Activated CD4-positive, alpha-beta memory T cell treated with anti-CD3 and anti-CD28 coated beads, Interleukin-2, amount 10 ng/mL, durations not matched to agents 7 days and 5 days (primary cell): ENCODE data around the gene HOMEZ. TPM values are rescaled to one million over a fixed set of nuclear protein-coding genes. Genes with fewer than 3 reads are reported as not detected.
A peak's percentile ranks its signal among the peaks of the same experiment; 100 is the strongest.

Source experiments
- CTCF ChIA-PET: fragments of 350-600 bp; sonication (Branson Sonifier 250); formaldehyde crosslinking; loops from one replicate; lab custom pipeline; 2021; ENCODE audit warnings: antibody characterized with exemption, inconsistent platforms; lab: Charles Lee
- POLR2A ChIA-PET: fragments of 350-600 bp; sonication (Branson Sonifier 250); formaldehyde crosslinking; loops from one replicate; lab custom pipeline; 2021; ENCODE audit warnings: antibody characterized with exemption; lab: Charles Lee
- DNase-seq: peaks from one replicate; pipeline ENCODE4 v3.0.0-alpha.2; 2020
- H3K27ac Mint-ChIP-seq: one replicate; pipeline ENCODE4 v1.8.0; 2021; ENCODE audit warnings: mild to moderate bottlenecking, mixed read lengths
- H3K27me3 Mint-ChIP-seq: one replicate; pipeline ENCODE4 v1.8.0; 2021; ENCODE audit warnings: mixed read lengths
- H3K36me3 Mint-ChIP-seq: one replicate; pipeline ENCODE4 v1.8.0; 2021; ENCODE audit warnings: low read depth, mixed read lengths
- H3K4me1 Mint-ChIP-seq: one replicate; pipeline ENCODE4 v1.8.0; 2021; ENCODE audit warnings: mixed read lengths
- H3K4me3 Mint-ChIP-seq: one replicate; pipeline ENCODE4 v1.8.0; 2021; ENCODE audit warnings: mild to moderate bottlenecking, mixed read lengths
- H3K9me3 Mint-ChIP-seq: one replicate; pipeline ENCODE4 v1.8.0; 2021; ENCODE audit warnings: mixed read lengths
- total RNA-seq, 2 experiments: library from RNA; stranded (reverse); gene quantifications; one replicate each; pipeline ENCODE4 v1.2.3, GENCODE V29; 2021

HOMEZ gene
- total RNA-seq, 2 experiments from 2014 or later: 11.7 to 11.9 TPM

GRCh38 chr14:23302290-23303225 is 16.6 kb upstream of the HOMEZ start, which contains the start of gene PPP1R3E:
Gene PPP1R3E, minus strand, starts transcription at chr14:23302859. Its CDS starts 283 bp downstream, at chr14:23302576.
- POLR2A ChIA-PET: interaction anchor here (0.7 to 14.2 kb wide), 20 partner anchors 9 to 858 kb away, joined by 3 to 282 read pairs (median 4); partner anchors contain the start of genes ACIN1, C14orf119, HOMEZ and IRF9
- peaks cover 8% of the 10 kb centered on the region for H3K27me3 Mint-ChIP-seq
- no peaks in the 10 kb centered on the region for H3K9me3 Mint-ChIP-seq
- DNase-seq: peak; percentile 83
- CTCF ChIA-PET: interaction anchor here (0.6 to 9.2 kb wide), 9 partner anchors 10 to 234 kb away, joined by 3 to 78 read pairs (median 5); partner anchors contain the start of genes HOMEZ and PABPN1
- peaks cover 31% of the 10 kb centered on the region for H3K4me1 Mint-ChIP-seq
- H3K27ac Mint-ChIP-seq: peak within 1 kb of the TSS; percentile 97
- peak within 1 kb of the TSS; percentile 97 for H3K4me3 Mint-ChIP-seq
- peaks cover 22% of the 10 kb centered on the region for H3K36me3 Mint-ChIP-seq

DNA sequence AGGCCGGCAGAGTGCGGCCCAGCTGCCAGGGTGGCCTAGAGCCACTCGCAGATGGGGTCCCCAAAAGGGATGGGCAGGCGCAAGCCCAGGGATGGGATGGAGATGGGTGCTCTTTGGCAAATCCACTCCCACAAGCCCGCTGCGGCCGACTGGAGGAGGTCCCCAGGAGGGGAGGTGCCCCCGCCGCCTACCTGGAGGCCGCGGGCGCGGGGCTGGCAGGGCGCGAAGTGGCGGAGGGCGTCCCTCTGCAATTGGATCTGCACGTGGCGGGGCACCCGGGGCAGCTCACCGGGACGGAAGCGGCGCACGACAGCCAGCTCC is 16.0 kb upstream of the HOMEZ start:
- peak overlapping the region; percentile 88 for H3K4me3 Mint-ChIP-seq
- H3K4me1 Mint-ChIP-seq: peaks cover 31% of the 10 kb centered on the region
- no peak for DNase-seq
- peaks cover 8% of the 10 kb centered on the region for H3K27me3 Mint-ChIP-seq
- POLR2A ChIA-PET: interaction anchor here (0.8 to 14.2 kb wide), 20 partner anchors 9 to 859 kb away, joined by 3 to 282 read pairs (median 6); partner anchors contain the start of genes ACIN1, C14orf119, HOMEZ and IRF9
- CTCF ChIA-PET: interaction anchor here (0.6 to 9.2 kb wide), 8 partner anchors 9 to 206 kb away, joined by 3 to 78 read pairs (median 8); partner anchors contain the start of genes C14orf119, HOMEZ and PABPN1
- no peaks in the 10 kb centered on the region for H3K9me3 Mint-ChIP-seq
- H3K36me3 Mint-ChIP-seq: peaks cover 28% of the 10 kb centered on the region
- peak overlapping the region; percentile 95 for H3K27ac Mint-ChIP-seq

GRCh38 chr14:23301288-23301968 is 15.5 kb upstream of the HOMEZ start:
- ChIA-PET CTCF (interaction anchor here (0.6 to 9.2 kb wide), 15 partner anchors 9 to 233 kb away, joined by 3 to 78 read pairs (median 4); partner anchors contain the start of genes C14orf119, CEBPE, HOMEZ and PABPN1), POLR2A (interaction anchor here (0.8 to 14.2 kb wide), 21 partner anchors 9 to 859 kb away, joined by 3 to 282 read pairs (median 7); partner anchors contain the start of genes ACIN1, C14orf119, HOMEZ and IRF9)
- peaks cover 8% of the 10 kb centered on the region for H3K27me3 Mint-ChIP-seq
- H3K4me3 Mint-ChIP-seq: peak overlapping the region; percentile 93
- H3K27ac Mint-ChIP-seq: peak overlapping the region; percentile 95
- peak; percentile 98 for DNase-seq
- peaks cover 33% of the 10 kb centered on the region for H3K36me3 Mint-ChIP-seq
- H3K4me1 Mint-ChIP-seq: peaks cover 31% of the 10 kb centered on the region
- no peaks in the 10 kb centered on the region for H3K9me3 Mint-ChIP-seq

- Mint-ChIP-seq H3K9me3 (no peaks in the 10 kb centered on the region), H3K36me3 (peaks cover 33% of the 10 kb centered on the region), H3K4me1 (peaks cover 26% of the 10 kb centered on the region), H3K27me3 (peaks cover 2% of the 10 kb centered on the region), H3K27ac (peak overlapping the region; percentile 92), H3K4me3 (peak overlapping the region; percentile 93)
- POLR2A ChIA-PET: interaction anchor here (1.0 to 14.2 kb wide), 12 partner anchors 9 to 255 kb away, joined by 3 to 282 read pairs (median 9); partner anchors contain the start of genes HOMEZ and PABPN1
- peak; percentile 31 for DNase-seq
- CTCF ChIA-PET: interaction anchor here (0.6 to 9.2 kb wide), 13 partner anchors 8 to 232 kb away, joined by 3 to 78 read pairs (median 5); partner anchors contain the start of genes C14orf119, CEBPE, HOMEZ and PABPN1
Measured at GRCh38 chr14:23300687-23301223, 14.8 kb upstream of the HOMEZ start.

DNA sequence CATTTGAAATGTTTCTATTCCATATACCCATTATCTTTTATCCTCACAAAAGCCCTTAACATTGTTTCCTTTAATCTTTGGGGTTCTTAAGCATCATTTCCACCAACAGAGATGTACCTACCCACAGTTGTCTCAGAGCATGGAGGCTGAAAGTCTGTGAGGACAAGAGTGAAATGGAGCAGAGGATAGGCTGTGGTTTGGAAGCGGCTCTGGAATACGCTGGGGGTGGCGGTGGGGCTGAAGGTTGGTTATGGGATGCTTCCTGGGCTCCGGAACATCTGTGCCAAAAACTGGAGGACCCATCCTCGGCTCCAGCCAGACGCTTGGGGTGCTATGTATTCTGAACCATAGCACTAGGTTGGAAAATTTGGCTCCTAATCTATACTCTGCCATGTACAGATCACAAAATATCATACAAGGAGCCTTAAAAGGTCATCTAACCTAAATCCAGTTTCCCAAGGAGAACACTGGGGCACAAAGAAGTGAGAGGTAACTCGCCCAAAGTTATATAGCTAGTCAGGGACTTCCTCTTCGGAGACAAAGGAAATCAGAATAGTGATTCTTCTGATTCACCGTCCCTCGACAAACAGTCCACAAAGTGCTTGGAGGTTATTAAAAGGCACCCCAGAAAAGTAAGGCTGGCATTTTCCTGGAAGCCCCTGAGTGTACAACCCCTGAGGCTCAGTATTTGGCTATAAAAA is 14.2 kb upstream of the HOMEZ start:
- Mint-ChIP-seq H3K36me3 (peaks cover 37% of the 10 kb centered on the region), H3K27ac (peak overlapping the region; percentile 92), H3K9me3 (no peaks in the 10 kb centered on the region), H3K27me3 (peaks cover 2% of the 10 kb centered on the region), H3K4me1 (peaks cover 30% of the 10 kb centered on the region), H3K4me3 (peak overlapping the region; percentile 93)
- no peak for DNase-seq
- ChIA-PET POLR2A (interaction anchor here (1.0 to 14.2 kb wide), 9 partner anchors 8 to 255 kb away, joined by 3 to 282 read pairs (median 11); partner anchors contain the start of genes HOMEZ and PABPN1), CTCF (interaction anchor here (0.7 to 9.2 kb wide), 11 partner anchors 13 to 232 kb away, joined by 3 to 78 read pairs (median 5); partner anchors contain the start of genes C14orf119, CEBPE, HOMEZ and PABPN1)

- peaks cover 35% of the 10 kb centered on the region for H3K4me1 Mint-ChIP-seq
- H3K4me3 Mint-ChIP-seq: peak overlapping the region; percentile 15
- H3K9me3 Mint-ChIP-seq: no peaks in the 10 kb centered on the region
- DNase-seq: no peak
- H3K36me3 Mint-ChIP-seq: peaks cover 37% of the 10 kb centered on the region
- H3K27ac Mint-ChIP-seq: no peak overlapping the region
- H3K27me3 Mint-ChIP-seq: peaks cover 2% of the 10 kb centered on the region
- POLR2A ChIA-PET: interaction anchor here (0.7 to 14.2 kb wide), 3 partner anchors 13 to 205 kb away, joined by 3 to 282 read pairs (median 62); partner anchors contain the start of genes ACIN1, C14orf119, HOMEZ and PABPN1
- CTCF ChIA-PET: interaction anchor here (0.7 to 9.2 kb wide), 4 partner anchors 12 to 179 kb away, joined by 3 to 78 read pairs (median 22); partner anchors contain the start of genes HOMEZ and PABPN1
Measured at GRCh38 chr14:23299211-23299957, 13.5 kb upstream of the HOMEZ start.

- POLR2A ChIA-PET: interaction anchor here (1.3 to 6.0 kb wide), 2 partner anchors 12 to 24 kb away, joined by 5 to 62 read pairs; partner anchors contain the start of genes HOMEZ and PABPN1
- H3K4me1 Mint-ChIP-seq: peaks cover 30% of the 10 kb centered on the region
- CTCF ChIA-PET: interaction anchor here (5.8 to 9.2 kb wide), 2 partner anchors 10 to 24 kb away, joined by 36 to 78 read pairs; partner anchors contain the start of genes HOMEZ and PABPN1
- H3K4me3 Mint-ChIP-seq: no peak overlapping the region
- no peaks in the 10 kb centered on the region for H3K9me3 Mint-ChIP-seq
- peak overlapping the region; percentile 21 for H3K27ac Mint-ChIP-seq
- H3K36me3 Mint-ChIP-seq: peaks cover 37% of the 10 kb centered on the region
- DNase-seq: no peak
- no peaks in the 10 kb centered on the region for H3K27me3 Mint-ChIP-seq
Measured at GRCh38 chr14:23297611-23298277, 11.8 kb upstream of the HOMEZ start.

DNA sequence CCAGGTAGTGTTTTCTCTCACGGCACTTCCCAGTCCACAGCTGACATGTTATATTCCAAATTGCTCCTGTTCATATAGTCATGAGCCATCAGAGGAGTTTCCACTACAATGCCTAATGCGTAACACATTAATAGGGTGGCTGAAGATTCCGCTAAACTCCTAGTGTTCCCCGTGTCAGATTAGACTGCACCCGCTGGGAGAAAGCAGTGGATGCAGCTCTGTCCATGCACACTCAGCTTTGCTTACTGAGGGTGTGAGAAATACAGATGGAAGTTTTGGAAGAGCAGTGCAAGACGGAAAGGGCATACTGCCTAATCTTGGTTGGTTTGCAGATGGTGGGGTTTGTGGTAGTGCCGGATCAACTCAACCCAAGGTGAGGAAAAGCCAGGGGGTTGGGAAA is 11.2 kb upstream of the HOMEZ start:
- Mint-ChIP-seq H3K4me1 (peaks cover 27% of the 10 kb centered on the region), H3K27me3 (no peaks in the 10 kb centered on the region), H3K9me3 (no peaks in the 10 kb centered on the region), H3K36me3 (peaks cover 34% of the 10 kb centered on the region), H3K4me3 (no peak overlapping the region), H3K27ac (no peak overlapping the region)
- POLR2A ChIA-PET: interaction anchor here (1.3 to 1.7 kb wide), 2 partner anchors 11 to 25 kb away, joined by 5 read pairs; partner anchors contain the start of genes HOMEZ and PABPN1
- DNase-seq: no peak
- CTCF ChIA-PET: interaction anchor here (1.8 to 9.2 kb wide), 3 partner anchors 10 to 30 kb away, joined by 4 to 78 read pairs (median 36); partner anchors contain the start of genes HOMEZ and PABPN1

DNA sequence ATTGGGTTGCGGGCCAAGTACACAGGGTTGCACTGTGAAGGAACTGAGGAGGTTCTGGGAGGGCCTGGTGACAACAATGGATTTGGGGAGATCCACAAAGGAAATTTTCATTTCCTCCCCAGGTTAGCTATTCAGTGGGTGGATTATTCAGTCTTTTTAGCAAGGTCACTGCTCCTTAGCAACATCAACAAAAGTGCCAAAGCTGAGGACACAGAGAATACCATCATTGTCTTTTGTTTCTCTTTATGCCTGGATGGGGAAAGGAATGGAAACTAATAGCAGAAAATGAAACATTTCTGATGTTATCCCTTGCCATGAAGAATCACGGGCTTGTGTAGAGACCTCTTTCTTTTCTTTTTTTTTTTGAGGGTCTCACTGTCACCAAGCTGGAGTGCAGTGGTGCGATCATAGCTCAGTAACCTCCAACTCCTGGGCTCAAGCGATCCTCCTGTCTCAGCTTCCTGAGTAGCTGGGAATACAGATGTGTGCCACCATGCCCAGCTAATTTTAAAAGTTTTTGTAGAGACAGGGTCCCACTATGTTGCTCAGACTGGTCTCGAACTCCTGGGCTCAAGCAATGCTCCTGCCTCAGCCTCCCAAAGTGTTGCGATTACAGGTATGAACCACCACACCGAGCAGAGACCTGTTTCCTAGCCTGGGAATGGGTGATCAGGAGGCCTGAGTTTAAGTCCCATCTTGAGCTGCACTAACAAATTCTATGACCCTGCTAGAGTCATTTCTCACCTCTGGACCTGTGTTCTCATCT is 10.3 kb upstream of the HOMEZ start:
- H3K9me3 Mint-ChIP-seq: no peaks in the 10 kb centered on the region
- no peak overlapping the region for H3K27ac Mint-ChIP-seq
- peaks cover 34% of the 10 kb centered on the region for H3K36me3 Mint-ChIP-seq
- CTCF ChIA-PET: interaction anchor here (0.6 to 9.2 kb wide), 8 partner anchors 9 to 482 kb away, joined by 3 to 78 read pairs (median 8); partner anchors contain the start of genes HOMEZ and PABPN1
- POLR2A ChIA-PET: interaction anchor here (1.3 to 1.7 kb wide), 2 partner anchors 10 to 26 kb away, joined by 5 read pairs; partner anchors contain the start of genes HOMEZ and PABPN1
- DNase-seq: no peak
- H3K4me3 Mint-ChIP-seq: no peak overlapping the region
- H3K27me3 Mint-ChIP-seq: peaks cover 1% of the 10 kb centered on the region
- H3K4me1 Mint-ChIP-seq: peaks cover 27% of the 10 kb centered on the region
